22Rv1 (cell line): ENCODE results near the gene CALHM5.

Experiments
- H3K27ac ChIP-seq: fragments of 450-650 bp; 2 replicates; pipeline ENCODE4 v1.5.1; 2017
- ZFX ChIP-seq: fragments of 450-650 bp; IDR thresholded peaks from 2 replicates; pipeline ENCODE4 v1.6.1; 2017; ENCODE audit warnings: antibody characterized with exemption, borderline replicate concordance
- TF ChIP-seq, protein P1 (sequence below): fragments of 450-650 bp; IDR thresholded peaks from 2 replicates; pipeline ENCODE4 v1.5.1; 2017; ENCODE audit warnings: mild to moderate bottlenecking

Gene CALHM5

DNA sequence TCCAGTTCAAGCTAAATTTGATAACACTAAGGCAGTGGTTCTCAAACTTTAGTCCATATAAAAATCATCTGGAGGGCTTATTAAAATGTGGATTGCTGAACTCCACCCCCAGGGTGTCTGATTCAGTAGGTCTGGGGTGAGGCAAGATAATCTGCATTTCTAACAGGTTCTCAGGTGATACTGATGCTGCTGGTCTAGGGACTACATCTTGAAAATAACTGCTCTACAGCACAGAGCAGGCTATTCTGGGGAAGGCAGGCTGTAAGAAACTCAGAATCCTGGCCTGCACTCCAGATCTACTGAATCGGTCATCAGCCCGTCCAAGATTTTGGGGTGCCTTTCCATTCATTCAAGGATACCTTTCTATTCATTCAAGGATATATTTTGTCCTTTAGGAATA, 11.5 kb downstream of the CALHM5 start:
- no peak overlapping the region for H3K27ac ChIP-seq

DNA sequence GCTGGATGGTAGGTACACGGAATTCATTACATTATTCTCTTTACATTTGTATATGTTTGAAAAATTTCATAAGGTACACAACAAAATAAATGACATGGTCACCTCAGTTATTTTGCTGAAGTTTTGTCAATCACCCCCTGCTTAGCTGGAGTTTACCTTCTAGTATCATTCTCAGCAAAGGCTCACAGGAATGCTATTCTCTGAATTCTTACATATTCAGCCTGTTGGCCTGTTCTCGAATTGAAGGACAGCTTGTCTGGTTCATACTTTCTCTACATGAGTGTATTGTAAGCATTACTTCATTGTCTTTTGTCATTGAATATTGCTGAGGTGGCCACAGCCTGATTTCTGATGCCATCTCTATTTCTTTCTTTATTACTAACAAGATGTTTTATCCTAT, 12.8 kb downstream of the CALHM5 start:
- no peak overlapping the region for H3K27ac ChIP-seq
- TF ChIP-seq, protein P1, sequence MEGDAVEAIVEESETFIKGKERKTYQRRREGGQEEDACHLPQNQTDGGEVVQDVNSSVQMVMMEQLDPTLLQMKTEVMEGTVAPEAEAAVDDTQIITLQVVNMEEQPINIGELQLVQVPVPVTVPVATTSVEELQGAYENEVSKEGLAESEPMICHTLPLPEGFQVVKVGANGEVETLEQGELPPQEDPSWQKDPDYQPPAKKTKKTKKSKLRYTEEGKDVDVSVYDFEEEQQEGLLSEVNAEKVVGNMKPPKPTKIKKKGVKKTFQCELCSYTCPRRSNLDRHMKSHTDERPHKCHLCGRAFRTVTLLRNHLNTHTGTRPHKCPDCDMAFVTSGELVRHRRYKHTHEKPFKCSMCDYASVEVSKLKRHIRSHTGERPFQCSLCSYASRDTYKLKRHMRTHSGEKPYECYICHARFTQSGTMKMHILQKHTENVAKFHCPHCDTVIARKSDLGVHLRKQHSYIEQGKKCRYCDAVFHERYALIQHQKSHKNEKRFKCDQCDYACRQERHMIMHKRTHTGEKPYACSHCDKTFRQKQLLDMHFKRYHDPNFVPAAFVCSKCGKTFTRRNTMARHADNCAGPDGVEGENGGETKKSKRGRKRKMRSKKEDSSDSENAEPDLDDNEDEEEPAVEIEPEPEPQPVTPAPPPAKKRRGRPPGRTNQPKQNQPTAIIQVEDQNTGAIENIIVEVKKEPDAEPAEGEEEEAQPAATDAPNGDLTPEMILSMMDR = no peak
- no peak for TF ChIP-seq ZFX

More for the DNA sequence above, 11.5 kb downstream of the CALHM5 start:
- no peak for TF ChIP-seq ZFX
- TF ChIP-seq, protein P1 = no peak

DNA sequence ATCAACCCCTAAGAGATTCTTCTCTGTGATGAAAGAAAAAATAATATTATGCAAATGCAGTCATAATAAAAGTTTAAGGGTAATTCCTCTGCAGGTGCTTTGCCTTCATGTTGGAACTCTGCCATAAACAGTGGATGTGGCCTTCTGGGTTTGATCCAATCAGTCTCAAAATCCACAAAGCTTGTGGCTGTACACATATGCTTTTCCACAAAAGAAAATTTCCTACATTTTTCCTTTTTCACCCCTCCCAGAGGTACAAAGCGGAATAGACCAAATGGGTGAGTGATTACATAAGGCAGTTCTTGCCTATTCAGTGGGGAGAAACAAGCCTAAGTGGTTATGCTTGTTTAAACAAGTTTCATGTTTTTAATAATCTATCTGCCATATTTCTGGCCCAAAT, 16.7 kb downstream of the CALHM5 start:
- no peak overlapping the region for H3K27ac ChIP-seq
- no peak for TF ChIP-seq ZFX
- TF ChIP-seq, protein P1 = no peak

DNA sequence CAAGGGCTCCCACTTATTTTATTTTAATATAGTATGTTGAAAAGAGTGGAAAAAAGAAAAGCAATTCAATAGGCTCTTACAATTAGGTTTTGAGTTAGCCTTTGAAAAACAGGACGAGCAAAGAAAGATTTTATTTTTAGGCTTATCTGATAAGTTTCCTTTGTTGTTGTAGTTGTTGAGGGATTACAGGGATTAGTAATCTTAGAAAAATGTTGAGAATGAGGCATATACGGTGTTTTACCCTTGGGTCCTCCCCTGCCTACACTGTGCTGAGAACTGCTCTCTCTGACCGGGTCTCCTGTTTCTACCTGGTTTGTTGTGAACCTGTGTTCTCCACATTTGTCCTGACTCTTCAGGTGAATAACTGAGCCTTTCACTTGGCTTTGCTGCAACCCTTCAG, 17.3 kb downstream of the CALHM5 start:
- no peak overlapping the region for H3K27ac ChIP-seq
- TF ChIP-seq ZFX = no peak
- TF ChIP-seq, protein P1 = no peak

DNA sequence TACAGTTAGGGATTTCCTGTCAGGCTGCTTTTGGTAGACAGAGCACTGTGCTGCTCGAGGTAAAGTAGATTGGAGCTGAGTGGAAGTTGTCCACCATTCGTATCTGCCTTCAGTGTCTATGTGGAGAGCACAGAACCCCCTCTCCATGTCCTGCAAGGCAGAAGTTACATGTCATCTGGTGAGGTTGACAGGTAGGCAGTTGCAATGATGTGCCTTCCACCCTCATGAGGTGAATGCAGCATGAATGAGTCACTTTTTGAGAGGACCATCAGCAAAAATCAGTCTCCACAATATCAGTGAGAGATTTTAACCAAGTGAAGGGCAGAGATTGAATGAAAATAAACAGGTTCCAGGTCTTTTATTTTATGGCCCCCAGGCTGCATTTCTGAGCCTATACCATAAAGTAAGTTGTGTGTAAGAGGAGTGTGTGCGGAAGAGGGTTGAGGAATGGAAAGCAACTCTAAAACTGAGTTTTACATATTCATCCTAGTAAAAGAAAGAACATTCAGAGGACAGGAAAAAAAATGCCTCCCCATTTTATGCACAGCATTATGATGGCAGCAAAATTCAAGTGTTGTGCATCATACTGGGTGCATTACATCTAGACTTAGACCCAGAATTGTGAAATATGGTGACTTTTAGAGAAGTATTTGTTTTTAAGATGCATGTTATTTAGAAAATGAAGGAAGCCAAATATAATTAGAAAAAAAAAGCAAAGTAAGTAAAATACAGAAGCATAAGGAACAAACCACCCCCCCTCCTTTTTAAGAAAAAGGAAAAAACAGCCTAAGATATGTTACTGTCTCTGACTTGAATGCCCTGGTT, 18.2 kb downstream of the CALHM5 start:
- no peak overlapping the region for H3K27ac ChIP-seq
- TF ChIP-seq, protein P1 = no peak
- TF ChIP-seq ZFX = no peak

DNA sequence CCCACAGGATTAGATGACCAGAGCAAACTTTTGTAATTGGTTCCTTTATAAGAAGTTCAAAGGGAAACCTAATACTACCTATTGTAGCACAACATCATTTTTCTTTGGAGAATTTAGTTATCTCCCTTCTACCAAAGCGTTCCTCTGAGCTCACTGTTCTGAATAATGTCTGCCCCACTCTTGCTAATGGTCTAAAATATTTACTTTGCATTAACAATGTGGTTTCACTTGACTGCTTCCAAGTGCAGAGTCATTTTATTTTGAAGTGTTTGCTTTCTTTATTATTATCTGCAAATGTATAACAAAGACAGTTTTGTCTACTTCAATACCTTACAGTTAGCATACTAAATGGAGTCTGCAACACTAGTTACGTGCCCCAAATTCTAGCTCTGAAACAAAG, 19.0 kb downstream of the CALHM5 start:
- no peak overlapping the region for H3K27ac ChIP-seq
- no peak for TF ChIP-seq ZFX
- TF ChIP-seq, protein P1 = no peak
